ENCODE measurements around the gene AHDC1.

AHDC1 gene

GRCh38 chr1:27563591-27564471 lies 40.1 kb downstream of the AHDC1 start (continued):
- no peak for TF ChIP-seq MYNN (tag by site-specific recombination; IDR thresholded peaks at IDR 0.05; ENCODE audit: borderline replicate concordance)

GRCh38 chr1:27563341-27563590 lies 40.7 kb downstream of the AHDC1 start:
- Histone ChIP-seq H3K4me1 (ENCODE audit: control insufficient read depth, insufficient read depth, low read length) (no peaks in the 10 kb centered on the region), H3K36me3 (ENCODE audit: control insufficient read depth in 2 of 2, insufficient read depth in 1 of 2, low read length in 2 of 2) (peaks cover 0 to 1% of the 10 kb centered on the region in 2 experiments; a peak in 1 of 3 replicates), H3K4me3 (ENCODE audit: low read depth, low read length) (no peak overlapping the region), H3K9me3 (ENCODE audit: control insufficient read depth, insufficient read depth, low read depth, low read length) (no peaks in the 10 kb centered on the region), H3K27ac (ENCODE audit: extremely low read depth, low read depth, low read length) (no peak overlapping the region)
- 0 out of 2 replicates have a peak, but pooled peaks have one; percentile 36 for TF ChIP-seq ZFHX2 (tag by site-specific recombination; conservative IDR thresholded peaks at IDR 0.05)
- TF ChIP-seq, protein P1, sequence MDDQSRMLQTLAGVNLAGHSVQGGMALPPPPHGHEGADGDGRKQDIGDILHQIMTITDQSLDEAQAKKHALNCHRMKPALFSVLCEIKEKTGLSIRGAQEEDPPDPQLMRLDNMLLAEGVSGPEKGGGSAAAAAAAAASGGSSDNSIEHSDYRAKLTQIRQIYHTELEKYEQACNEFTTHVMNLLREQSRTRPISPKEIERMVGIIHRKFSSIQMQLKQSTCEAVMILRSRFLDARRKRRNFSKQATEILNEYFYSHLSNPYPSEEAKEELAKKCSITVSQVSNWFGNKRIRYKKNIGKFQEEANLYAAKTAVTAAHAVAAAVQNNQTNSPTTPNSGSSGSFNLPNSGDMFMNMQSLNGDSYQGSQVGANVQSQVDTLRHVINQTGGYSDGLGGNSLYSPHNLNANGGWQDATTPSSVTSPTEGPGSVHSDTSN (CRISPR knock-in tag; IDR thresholded peaks at IDR 0.05): no peak
- TF ChIP-seq, protein P2, sequence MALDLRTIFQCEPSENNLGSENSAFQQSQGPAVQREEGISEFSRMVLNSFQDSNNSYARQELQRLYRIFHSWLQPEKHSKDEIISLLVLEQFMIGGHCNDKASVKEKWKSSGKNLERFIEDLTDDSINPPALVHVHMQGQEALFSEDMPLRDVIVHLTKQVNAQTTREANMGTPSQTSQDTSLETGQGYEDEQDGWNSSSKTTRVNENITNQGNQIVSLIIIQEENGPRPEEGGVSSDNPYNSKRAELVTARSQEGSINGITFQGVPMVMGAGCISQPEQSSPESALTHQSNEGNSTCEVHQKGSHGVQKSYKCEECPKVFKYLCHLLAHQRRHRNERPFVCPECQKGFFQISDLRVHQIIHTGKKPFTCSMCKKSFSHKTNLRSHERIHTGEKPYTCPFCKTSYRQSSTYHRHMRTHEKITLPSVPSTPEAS (tag by site-specific recombination; IDR thresholded peaks at IDR 0.05): peak; percentile 70; the same call in 1 of the 2 replicates
- TF ChIP-seq, protein P3, sequence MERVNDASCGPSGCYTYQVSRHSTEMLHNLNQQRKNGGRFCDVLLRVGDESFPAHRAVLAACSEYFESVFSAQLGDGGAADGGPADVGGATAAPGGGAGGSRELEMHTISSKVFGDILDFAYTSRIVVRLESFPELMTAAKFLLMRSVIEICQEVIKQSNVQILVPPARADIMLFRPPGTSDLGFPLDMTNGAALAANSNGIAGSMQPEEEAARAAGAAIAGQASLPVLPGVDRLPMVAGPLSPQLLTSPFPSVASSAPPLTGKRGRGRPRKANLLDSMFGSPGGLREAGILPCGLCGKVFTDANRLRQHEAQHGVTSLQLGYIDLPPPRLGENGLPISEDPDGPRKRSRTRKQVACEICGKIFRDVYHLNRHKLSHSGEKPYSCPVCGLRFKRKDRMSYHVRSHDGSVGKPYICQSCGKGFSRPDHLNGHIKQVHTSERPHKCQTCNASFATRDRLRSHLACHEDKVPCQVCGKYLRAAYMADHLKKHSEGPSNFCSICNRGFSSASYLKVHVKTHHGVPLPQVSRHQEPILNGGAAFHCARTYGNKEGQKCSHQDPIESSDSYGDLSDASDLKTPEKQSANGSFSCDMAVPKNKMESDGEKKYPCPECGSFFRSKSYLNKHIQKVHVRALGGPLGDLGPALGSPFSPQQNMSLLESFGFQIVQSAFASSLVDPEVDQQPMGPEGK (tag by site-specific recombination; IDR thresholded peaks at IDR 0.05): no peak
- POLR2A ChIA-PET: no interaction called here
- CTCF ChIA-PET: interaction anchor here (1.3 kb wide), 1 partner anchor 42 kb away, joined by 4 read pairs; no protein-coding TSS in a partner anchor

DNA sequence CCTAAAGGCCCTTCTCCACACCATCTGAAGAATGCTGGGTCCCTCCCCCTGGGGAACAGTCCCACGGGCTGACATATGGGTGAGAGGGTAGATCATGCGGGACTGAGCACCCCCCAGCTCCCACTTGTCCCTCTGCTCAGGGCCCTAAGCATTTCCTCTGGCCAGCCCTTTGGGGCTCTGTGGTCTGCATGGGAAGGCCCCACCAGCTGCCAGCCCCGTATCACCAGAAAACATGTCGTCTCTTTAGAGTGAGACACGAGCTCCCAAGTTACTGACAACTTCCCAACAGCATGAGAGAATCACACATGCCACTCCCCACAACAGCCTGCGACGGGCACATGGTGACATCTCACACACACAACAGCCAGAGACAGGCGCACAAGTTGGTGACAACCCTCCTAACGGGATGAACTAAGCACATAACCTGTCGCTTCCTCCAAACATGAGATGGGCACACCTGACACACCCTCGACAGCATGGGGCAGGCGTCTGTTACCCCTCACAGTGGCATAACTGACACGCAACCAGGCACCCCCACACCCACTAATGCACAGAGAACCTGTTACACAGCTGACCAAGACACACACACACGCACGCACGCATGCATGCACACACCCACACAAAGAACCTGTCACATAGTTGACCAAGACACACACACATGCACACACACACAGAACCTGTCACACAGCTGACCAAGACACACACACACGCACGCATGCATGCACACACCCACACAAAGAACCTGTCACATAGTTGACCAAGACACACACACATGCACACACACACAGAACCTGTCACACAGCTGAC lies 41.2 kb downstream of the AHDC1 start:
- H3K4me1 ChIP-seq (ENCODE audit: control insufficient read depth, insufficient read depth, low read length): no peaks in the 10 kb centered on the region
- TF ChIP-seq ZNF404 (tag by site-specific recombination; IDR thresholded peaks at IDR 0.05) (no peak), ZBTB6 (tag by site-specific recombination; IDR thresholded peaks at IDR 0.05) (no peak), ZNF335 (tag by site-specific recombination; conservative IDR thresholded peaks at IDR 0.05) (no peak), ZNF548 (tag by site-specific recombination; IDR thresholded peaks at IDR 0.05) (no peak), ZNF223 (tag by site-specific recombination; IDR thresholded peaks at IDR 0.05) (no peak), SCRT1 (tag by site-specific recombination; IDR thresholded peaks at IDR 0.05; ENCODE audit: borderline replicate concordance) (peak; percentile 92), ZNF621 (tag by site-specific recombination; IDR thresholded peaks at IDR 0.05) (no peak), ZBTB44 (tag by site-specific recombination; IDR thresholded peaks at IDR 0.05) (no peak), ZNF670 (tag by site-specific recombination; IDR thresholded peaks at IDR 0.05; ENCODE audit: low read depth) (no peak), SP7 (tag by site-specific recombination; IDR thresholded peaks at IDR 0.05) (no peak), ZNF18 (tag by site-specific recombination; IDR thresholded peaks at IDR 0.05) (no peak), KLF1 (tag by site-specific recombination; IDR thresholded peaks at IDR 0.05) (no peak), ZFHX2 (tag by site-specific recombination; conservative IDR thresholded peaks at IDR 0.05) (peak; percentile 64)
- TF ChIP-seq, protein P4, sequence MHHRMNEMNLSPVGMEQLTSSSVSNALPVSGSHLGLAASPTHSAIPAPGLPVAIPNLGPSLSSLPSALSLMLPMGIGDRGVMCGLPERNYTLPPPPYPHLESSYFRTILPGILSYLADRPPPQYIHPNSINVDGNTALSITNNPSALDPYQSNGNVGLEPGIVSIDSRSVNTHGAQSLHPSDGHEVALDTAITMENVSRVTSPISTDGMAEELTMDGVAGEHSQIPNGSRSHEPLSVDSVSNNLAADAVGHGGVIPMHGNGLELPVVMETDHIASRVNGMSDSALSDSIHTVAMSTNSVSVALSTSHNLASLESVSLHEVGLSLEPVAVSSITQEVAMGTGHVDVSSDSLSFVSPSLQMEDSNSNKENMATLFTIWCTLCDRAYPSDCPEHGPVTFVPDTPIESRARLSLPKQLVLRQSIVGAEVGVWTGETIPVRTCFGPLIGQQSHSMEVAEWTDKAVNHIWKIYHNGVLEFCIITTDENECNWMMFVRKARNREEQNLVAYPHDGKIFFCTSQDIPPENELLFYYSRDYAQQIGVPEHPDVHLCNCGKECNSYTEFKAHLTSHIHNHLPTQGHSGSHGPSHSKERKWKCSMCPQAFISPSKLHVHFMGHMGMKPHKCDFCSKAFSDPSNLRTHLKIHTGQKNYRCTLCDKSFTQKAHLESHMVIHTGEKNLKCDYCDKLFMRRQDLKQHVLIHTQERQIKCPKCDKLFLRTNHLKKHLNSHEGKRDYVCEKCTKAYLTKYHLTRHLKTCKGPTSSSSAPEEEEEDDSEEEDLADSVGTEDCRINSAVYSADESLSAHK (tag by site-specific recombination; IDR thresholded peaks at IDR 0.05): no peak

More for the DNA sequence above, 41.2 kb downstream of the AHDC1 start:
- CTCF ChIA-PET: interaction anchor here (0.9 to 1.3 kb wide), 4 partner anchors 8 to 44 kb away, joined by 3 to 9 read pairs (median 4); no protein-coding TSS in a partner anchor
- Histone ChIP-seq H3K4me3 (ENCODE audit: low read depth, low read length) (no peak overlapping the region), H3K27ac (ENCODE audit: extremely low read depth, low read depth, low read length) (no peak overlapping the region), H3K36me3 (ENCODE audit: control insufficient read depth in 2 of 2, insufficient read depth in 1 of 2, low read length in 2 of 2) (peaks cover 0 to 4% of the 10 kb centered on the region in 2 experiments; a peak in 1 of 3 replicates), H3K9me3 (ENCODE audit: control insufficient read depth, insufficient read depth, low read depth, low read length) (no peaks in the 10 kb centered on the region)
- POLR2A ChIA-PET: no interaction called here
